ENCODE data around the gene GMCL1. TPM values are rescaled to one million over a fixed set of nuclear protein-coding genes. Genes with fewer than 3 reads are reported as not detected.

The GMCL1 gene
- total RNA-seq, 1 experiment from 2014 or later: 21.6 TPM

- TF ChIP-seq HMGA2 (CRISPR knock-in tag; IDR thresholded peaks at IDR 0.05) (no peak), PRDM15 (CRISPR knock-in tag; IDR thresholded peaks at IDR 0.05) (no peak), ZNF423 (CRISPR knock-in tag; IDR thresholded peaks at IDR 0.05) (no peak), NR1H2 (CRISPR knock-in tag; IDR thresholded peaks at IDR 0.05) (no peak), ZBTB21 (CRISPR knock-in tag; IDR thresholded peaks at IDR 0.05; ENCODE audit: borderline replicate concordance) (no peak), ZNF425 (CRISPR knock-in tag; conservative IDR thresholded peaks at IDR 0.05) (no peak), ZNF263 (CRISPR knock-in tag; IDR thresholded peaks at IDR 0.05; ENCODE audit: low read depth) (no peak), GABPB1 (CRISPR knock-in tag; IDR thresholded peaks at IDR 0.05) (no peak), ZNF317 (CRISPR knock-in tag; IDR thresholded peaks at IDR 0.05; ENCODE audit: borderline replicate concordance, low read depth) (no peak), ERG (CRISPR knock-in tag; IDR thresholded peaks at IDR 0.05) (no peak)
Observed at GRCh38 chr2:69827796-69828540, 1.5 kb upstream of the GMCL1 start (continued).

- CTCF ChIA-PET: interaction anchor here (0.7 to 1.4 kb wide), 4 partner anchors 12 to 106 kb away, joined by 3 to 22 read pairs (median 6); no protein-coding TSS in a partner anchor
- Mint-ChIP-seq H3K27me3 (ENCODE audit: low read depth) (no peaks in the 10 kb centered on the region), H3K27ac (peak overlapping the region; percentile 96)
- TF ChIP-seq SMAD3 (CRISPR knock-in tag; IDR thresholded peaks at IDR 0.05; ENCODE audit: borderline replicate concordance) (no peak), TP53 (CRISPR knock-in tag; IDR thresholded peaks at IDR 0.05) (no peak), E2F4 (CRISPR knock-in tag; IDR thresholded peaks at IDR 0.05; ENCODE audit: borderline replicate concordance, low read depth) (no peak), NFYB (CRISPR knock-in tag; conservative IDR thresholded peaks at IDR 0.05; ENCODE audit: low read depth) (no peak), AR (CRISPR knock-in tag; IDR thresholded peaks at IDR 0.05) (no peak), ERG (CRISPR knock-in tag; IDR thresholded peaks at IDR 0.05) (no peak), ZMAT4 (CRISPR knock-in tag; IDR thresholded peaks at IDR 0.05) (no peak), FOXP4 (CRISPR knock-in tag; IDR thresholded peaks at IDR 0.05) (no peak), RORB (CRISPR knock-in tag; IDR thresholded peaks at IDR 0.05) (no peak), ZNF317 (CRISPR knock-in tag; IDR thresholded peaks at IDR 0.05; ENCODE audit: borderline replicate concordance, low read depth) (no peak)
Observed at GRCh38 chr2:69828938-69829255, 563 bp upstream of the GMCL1 start.

More at GRCh38 chr2:69828938-69829255, 563 bp upstream of the GMCL1 start:
- no peak for DNase-seq (ENCODE audit: low spot score)
- H3K4me3 Mint-ChIP-seq: peak overlapping the region; percentile 87
- ATAC-seq: no peak
- H3K9me3 Mint-ChIP-seq: no peaks in the 10 kb centered on the region
- POLR2A ChIA-PET: interaction anchor here (0.9 to 1.1 kb wide), 2 partner anchors 85 to 104 kb away, joined by 3 to 4 read pairs; no protein-coding TSS in a partner anchor
- peaks cover 6% of the 10 kb centered on the region; the same call in 1 of the 2 replicates for H3K36me3 Mint-ChIP-seq
- H3K4me1 Mint-ChIP-seq: peaks cover 21% of the 10 kb centered on the region
